Nephron progenitor cell (in vitro differentiated cells): ENCODE data around the gene SYT1.

Source experiments
- DNase-seq: peaks from one replicate; pipeline ENCODE4 v3.0.0; 2021
- H3K27ac Mint-ChIP-seq: 2 replicates; pipeline ENCODE4 v1.8.0; 2021; ENCODE audit warnings: mild to moderate bottlenecking, moderate library complexity, mixed read lengths
- H3K27me3 Mint-ChIP-seq: 2 replicates; pipeline ENCODE4 v1.8.0; 2021; ENCODE audit warnings: mild to moderate bottlenecking, low read depth, mixed read lengths; ENCODE audit not compliant: poor library complexity
- H3K36me3 Mint-ChIP-seq: 2 replicates; pipeline ENCODE4 v1.8.0; 2021; ENCODE audit warnings: low read depth, mixed read lengths
- H3K4me1 Mint-ChIP-seq: 2 replicates; pipeline ENCODE4 v1.8.0; 2021; ENCODE audit warnings: mixed read lengths
- H3K4me3 Mint-ChIP-seq: 2 replicates; pipeline ENCODE4 v1.8.0; 2021; ENCODE audit warnings: mild to moderate bottlenecking, moderate library complexity, mixed read lengths
- H3K9me3 Mint-ChIP-seq: 2 replicates; pipeline ENCODE4 v1.8.0; 2021; ENCODE audit warnings: mild to moderate bottlenecking, moderate library complexity, mixed read lengths
- CTCF ChIP-seq: fragments of 200-600 bp; sonication (generic); IDR thresholded peaks from 2 replicates; pipeline ENCODE4 v1.5.0; 2021; ENCODE audit warnings: antibody characterized with exemption

The SYT1 gene

GRCh38 chr12:79260923-79261322 is 396.3 kb downstream of the SYT1 start:
- no peaks in the 10 kb centered on the region for H3K9me3 Mint-ChIP-seq

GRCh38 chr12:79262938-79263337 is 398.4 kb downstream of the SYT1 start:
- Mint-ChIP-seq H3K36me3 (no peaks in the 10 kb centered on the region), H3K4me3 (no peak overlapping the region), H3K4me1 (peaks cover 62% of the 10 kb centered on the region), H3K27ac (no peak overlapping the region), H3K27me3 (no peaks in the 10 kb centered on the region), H3K9me3 (no peaks in the 10 kb centered on the region)
- DNase-seq: no peak
- no peak for TF ChIP-seq CTCF

More at GRCh38 chr12:79260923-79261322, 396.3 kb downstream of the SYT1 start:
- TF ChIP-seq CTCF: no peak
- Mint-ChIP-seq H3K27me3 (no peaks in the 10 kb centered on the region), H3K27ac (peak overlapping the region; percentile 91), H3K4me1 (peaks cover 46% of the 10 kb centered on the region), H3K4me3 (no peak overlapping the region), H3K36me3 (no peaks in the 10 kb centered on the region)
- no peak for DNase-seq

- Mint-ChIP-seq H3K27ac (peak overlapping the region; percentile 62), H3K36me3 (no peaks in the 10 kb centered on the region)
- no peak for DNase-seq
Measured at GRCh38 chr12:79266343-79267144, 402.0 kb downstream of the SYT1 start.

GRCh38 chr12:79267580-79267979 is 403.0 kb downstream of the SYT1 start:
- DNase-seq: no peak
- Mint-ChIP-seq H3K4me1 (peaks cover 38% of the 10 kb centered on the region), H3K4me3 (no peak overlapping the region), H3K27me3 (no peaks in the 10 kb centered on the region), H3K27ac (no peak overlapping the region), H3K36me3 (peaks cover 3% of the 10 kb centered on the region), H3K9me3 (no peaks in the 10 kb centered on the region)
- no peak for TF ChIP-seq CTCF

More at GRCh38 chr12:79266343-79267144, 402.0 kb downstream of the SYT1 start:
- no peak for TF ChIP-seq CTCF
- no peaks in the 10 kb centered on the region for H3K9me3 Mint-ChIP-seq
- H3K4me3 Mint-ChIP-seq: no peak overlapping the region
- H3K27me3 Mint-ChIP-seq: no peaks in the 10 kb centered on the region
- peaks cover 38% of the 10 kb centered on the region for H3K4me1 Mint-ChIP-seq

- peaks cover 11% of the 10 kb centered on the region for H3K4me1 Mint-ChIP-seq
- TF ChIP-seq CTCF: no peak
- no peak for DNase-seq
- H3K4me3 Mint-ChIP-seq: no peak overlapping the region
- no peaks in the 10 kb centered on the region for H3K27me3 Mint-ChIP-seq
- peak overlapping the region; percentile 70 for H3K27ac Mint-ChIP-seq
- H3K36me3 Mint-ChIP-seq: peaks cover 39% of the 10 kb centered on the region
- H3K9me3 Mint-ChIP-seq: peaks cover 32% of the 10 kb centered on the region
Measured at GRCh38 chr12:79274501-79275064, 410.0 kb downstream of the SYT1 start.
